Trophoblast cell (in vitro differentiated cells and primary cell): ENCODE results near the gene RPL15.

ENCODE experiments used
- DNase-seq, 2 donors: peaks; one replicate each; pipeline ENCODE4 v3.0.0-alpha.2; 2016
- H2AFZ ChIP-seq: 2 replicates; pipeline ENCODE4 v1.6.1; 2013; ENCODE audit warnings: low read length, moderate library complexity, mild to moderate bottlenecking; ENCODE audit not compliant: insufficient read depth, poor library complexity
- H2AK5ac ChIP-seq: 2 replicates; pipeline ENCODE4 v1.6.1; 2013; ENCODE audit warnings: mild to moderate bottlenecking, low read length
- H2BK120ac ChIP-seq: 2 replicates; pipeline ENCODE4 v1.6.1; 2013; ENCODE audit warnings: low read length, mild to moderate bottlenecking, moderate library complexity; ENCODE audit not compliant: insufficient read depth, poor library complexity
- H2BK12ac ChIP-seq: 2 replicates; pipeline ENCODE4 v1.6.1; 2013; ENCODE audit warnings: mild to moderate bottlenecking, low read length, moderate library complexity
- H2BK5ac ChIP-seq: 2 replicates; pipeline ENCODE4 v1.6.1; 2013; ENCODE audit warnings: low read length, low read depth, moderate library complexity, mild to moderate bottlenecking; ENCODE audit not compliant: poor library complexity
- H3K14ac ChIP-seq: 2 replicates; pipeline ENCODE4 v1.6.1; 2013; ENCODE audit warnings: mild to moderate bottlenecking, low read length
- H3K18ac ChIP-seq: 2 replicates; pipeline ENCODE4 v1.6.1; 2013; ENCODE audit warnings: mild to moderate bottlenecking, low read length
- H3K23ac ChIP-seq: 2 replicates; pipeline ENCODE4 v1.6.1; 2013; ENCODE audit warnings: low read length
- H3K27ac ChIP-seq: 2 replicates; pipeline ENCODE4 v1.5.1; 2013; ENCODE audit warnings: low read depth, mild to moderate bottlenecking, inconsistent platforms, low read length, moderate library complexity
- H3K27me3 ChIP-seq: 2 replicates; pipeline ENCODE4 v1.6.1; 2013; ENCODE audit warnings: inconsistent platforms, mild to moderate bottlenecking, low read length, moderate library complexity; ENCODE audit not compliant: insufficient read depth
- H3K36me3 ChIP-seq, 2 experiments: 1 replicate in 1 of 2; 2 replicates in 1 of 2; pipeline ENCODE4 v1.6.1; 2013; ENCODE audit warnings: low read length in 2 of 2, mild to moderate bottlenecking in 2 of 2, moderate library complexity in 1 of 2; ENCODE audit not compliant: insufficient read depth in 2 of 2, control insufficient read depth in 1 of 2
- H3K4ac ChIP-seq: 2 replicates; pipeline ENCODE4 v1.6.1; 2013; ENCODE audit warnings: low read depth, mild to moderate bottlenecking, low read length, moderate library complexity
- H3K4me1 ChIP-seq, 2 experiments: 1 replicate in 1 of 2; 2 replicates in 1 of 2; pipeline ENCODE4 v1.6.1; 2013; ENCODE audit warnings: low read length in 2 of 2, mild to moderate bottlenecking in 2 of 2, moderate library complexity in 1 of 2; ENCODE audit not compliant: insufficient read depth in 2 of 2, control insufficient read depth in 1 of 2
- H3K4me2 ChIP-seq: 2 replicates; pipeline ENCODE4 v1.6.1; 2013; ENCODE audit warnings: inconsistent platforms, mild to moderate bottlenecking, low read length, moderate library complexity
- H3K4me3 ChIP-seq: 2 replicates; pipeline ENCODE4 v1.5.1; 2013; ENCODE audit warnings: mild to moderate bottlenecking, low read depth, low read length, inconsistent platforms
- H3K79me1 ChIP-seq: one replicate; pipeline ENCODE4 v1.6.1; 2013; ENCODE audit warnings: low read length
- H3K79me2 ChIP-seq: 2 replicates; pipeline ENCODE4 v1.6.1; 2013; ENCODE audit warnings: low read length, mild to moderate bottlenecking; ENCODE audit not compliant: control insufficient read depth, insufficient read depth, poor library complexity
- H3K9ac ChIP-seq: 2 replicates; pipeline ENCODE4 v1.6.1; 2013; ENCODE audit warnings: mild to moderate bottlenecking, low read length
- H3K9me3 ChIP-seq: 2 replicates; pipeline ENCODE4 v1.6.1; 2013; ENCODE audit warnings: low read depth, mild to moderate bottlenecking, control low read depth, inconsistent platforms, low read length; ENCODE audit not compliant: insufficient read depth
- H4K12ac ChIP-seq: 2 replicates; pipeline ENCODE4 v1.6.1; 2013; ENCODE audit warnings: low read depth, mild to moderate bottlenecking, low read length, moderate library complexity
- H4K8ac ChIP-seq: 2 replicates; pipeline ENCODE4 v1.6.1; 2013; ENCODE audit warnings: low read depth, mild to moderate bottlenecking, low read length, moderate library complexity
- H4K91ac ChIP-seq: one replicate; pipeline ENCODE4 v1.6.1; 2013; ENCODE audit warnings: low read depth, mild to moderate bottlenecking, low read length, moderate library complexity
- WGBS: extraction: QIAGEN DNeasy Blood & Tissue Kit; methylation state at CpG from one replicate; pipeline ENCODE4 v1.1.7; 2013; ENCODE audit warnings: missing lambda C conversion rate; ENCODE audit not compliant: insufficient read length, insufficient coverage; ENCODE audit errors: extremely low coverage; 5-methylcytosine and 5-hydroxymethylcytosine counted together

RPL15 gene

DNA sequence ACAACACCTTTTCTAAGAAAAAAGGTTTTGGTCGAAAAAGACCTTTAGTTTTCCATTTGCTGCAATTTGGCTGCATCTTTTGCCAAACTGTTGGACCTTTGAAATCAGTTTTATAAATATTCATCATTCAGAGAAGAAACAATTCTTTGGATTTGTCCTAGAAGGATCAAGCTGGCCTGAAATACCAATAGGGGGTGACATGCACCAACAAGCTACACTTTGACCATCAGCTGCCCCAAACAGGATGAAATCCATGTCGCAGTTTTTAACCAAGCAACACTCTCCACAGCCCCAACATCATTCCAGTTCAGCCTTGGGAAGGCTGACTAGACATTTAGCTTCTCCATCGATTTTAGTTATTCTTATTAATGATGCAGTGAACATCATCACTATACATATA lies 9.8 kb downstream of the RPL15 start:
- H2AK5ac ChIP-seq = no peak overlapping the region
- no peak overlapping the region for H3K23ac ChIP-seq
- H2BK5ac ChIP-seq = no peak overlapping the region
- peaks cover 0 to 1% of the 10 kb centered on the region in 2 experiments for H3K36me3 ChIP-seq
- H3K9me3 ChIP-seq = no peaks in the 10 kb centered on the region
- no peak overlapping the region for H2BK120ac ChIP-seq
- H3K18ac ChIP-seq = no peak overlapping the region
- no peak overlapping the region for H3K9ac ChIP-seq
- no CpG with 5 or more reads among the region's 3 CpGs for WGBS
- H4K12ac ChIP-seq = no peak overlapping the region
- H3K27ac ChIP-seq = no peak overlapping the region
- H3K4me2 ChIP-seq = no peak overlapping the region
- H4K91ac ChIP-seq = no peak overlapping the region
- no peaks in the 10 kb centered on the region for H3K4me1 ChIP-seq
- H3K4me3 ChIP-seq = no peak overlapping the region
- H3K14ac ChIP-seq = no peak overlapping the region
- no peaks in the 10 kb centered on the region for H3K79me2 ChIP-seq
- DNase-seq = no peak
- no peak overlapping the region for H4K8ac ChIP-seq
- no peak overlapping the region for H2AFZ ChIP-seq
- no peaks in the 10 kb centered on the region for H3K27me3 ChIP-seq
- no peak overlapping the region for H2BK12ac ChIP-seq
- no peak overlapping the region for H3K4ac ChIP-seq
- H3K79me1 ChIP-seq = no peaks in the 10 kb centered on the region

- DNase-seq = peak; percentile 22 to 55
- Histone ChIP-seq H3K9me3 (no peaks in the 10 kb centered on the region), H3K4ac (no peak overlapping the region), H4K12ac (no peak overlapping the region), H3K27me3 (no peaks in the 10 kb centered on the region), H4K8ac (no peak overlapping the region), H3K4me3 (no peak overlapping the region), H3K27ac (no peak overlapping the region), H3K79me1 (no peaks in the 10 kb centered on the region), H3K36me3 (no peaks in the 10 kb centered on the region), H2AFZ (no peak overlapping the region), H3K4me1 (no peaks in the 10 kb centered on the region), H2AK5ac (no peak overlapping the region), H3K23ac (no peak overlapping the region), H2BK5ac (no peak overlapping the region), H4K91ac (no peak overlapping the region), H3K18ac (no peak overlapping the region), H2BK12ac (no peak overlapping the region), H3K14ac (no peak overlapping the region), H2BK120ac (no peak overlapping the region), H3K9ac (no peak overlapping the region), H3K4me2 (no peak overlapping the region), H3K79me2 (no peaks in the 10 kb centered on the region)
- no CpG with 5 or more reads among the region's 8 CpGs for WGBS
These were observed 11.6 kb downstream of the RPL15 start for GRCh38 chr3:23928524-23928923.

GRCh38 chr3:23931597-23931996 lies 14.7 kb downstream of the RPL15 start:
- no peak overlapping the region for H3K9ac ChIP-seq
- H3K79me1 ChIP-seq = no peaks in the 10 kb centered on the region
- H3K18ac ChIP-seq = no peak overlapping the region
- no peak overlapping the region for H2BK5ac ChIP-seq
- H3K23ac ChIP-seq = no peak overlapping the region
- no peaks in the 10 kb centered on the region for H3K27me3 ChIP-seq
- no peak overlapping the region for H3K27ac ChIP-seq
- no peaks in the 10 kb centered on the region for H3K9me3 ChIP-seq
- H2AFZ ChIP-seq = no peak overlapping the region
- H2BK12ac ChIP-seq = no peak overlapping the region
- no CpG with 5 or more reads among the region's 3 CpGs for WGBS
- no peak overlapping the region for H2BK120ac ChIP-seq
- no peaks in the 10 kb centered on the region for H3K36me3 ChIP-seq
- no peak overlapping the region for H4K91ac ChIP-seq
- H3K4ac ChIP-seq = no peak overlapping the region
- H4K12ac ChIP-seq = no peak overlapping the region
- no peak overlapping the region for H3K4me3 ChIP-seq
- H4K8ac ChIP-seq = no peak overlapping the region
- no peaks in the 10 kb centered on the region for H3K4me1 ChIP-seq
- no peak overlapping the region for H3K4me2 ChIP-seq
- H3K79me2 ChIP-seq = no peaks in the 10 kb centered on the region
- H2AK5ac ChIP-seq = no peak overlapping the region
- H3K14ac ChIP-seq = no peak overlapping the region
- DNase-seq = no peak

DNA sequence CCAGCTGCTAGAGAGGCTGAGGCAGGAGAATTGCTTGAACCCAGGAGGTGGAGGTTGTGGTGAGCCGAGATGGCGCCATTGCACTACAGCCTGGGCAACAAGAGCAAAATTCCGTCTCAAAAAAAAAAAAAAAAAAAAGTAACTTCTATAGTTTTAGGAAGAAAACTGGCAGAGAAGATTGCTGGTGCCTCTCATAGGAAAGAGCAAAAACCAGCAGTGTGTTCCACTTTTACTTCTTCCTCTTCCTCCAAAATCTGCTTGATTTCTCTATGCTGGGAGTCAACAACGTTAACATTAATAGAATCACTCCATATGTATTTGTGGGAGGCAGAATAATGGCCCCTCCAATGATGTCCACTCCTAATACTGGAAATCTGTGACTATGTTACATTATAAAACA lies 15.6 kb downstream of the RPL15 start:
- Histone ChIP-seq H3K4me1 (no peaks in the 10 kb centered on the region), H2BK12ac (no peak overlapping the region), H4K8ac (no peak overlapping the region), H3K4me2 (no peak overlapping the region), H4K12ac (no peak overlapping the region), H3K18ac (no peak overlapping the region), H3K9ac (no peak overlapping the region), H3K4me3 (no peak overlapping the region), H3K27ac (no peak overlapping the region), H2BK5ac (no peak overlapping the region), H3K27me3 (no peaks in the 10 kb centered on the region), H3K23ac (no peak overlapping the region), H3K9me3 (no peaks in the 10 kb centered on the region), H3K14ac (no peak overlapping the region), H3K79me2 (no peaks in the 10 kb centered on the region), H2BK120ac (no peak overlapping the region), H4K91ac (no peak overlapping the region), H2AK5ac (no peak overlapping the region), H3K36me3 (no peaks in the 10 kb centered on the region), H2AFZ (no peak overlapping the region), H3K4ac (no peak overlapping the region), H3K79me1 (no peaks in the 10 kb centered on the region)
- no CpG with 5 or more reads among the region's 4 CpGs for WGBS
- no peak for DNase-seq
